Measurements from ENCODE around the gene ATP11C.

GRCh38 chrX:139850968-139851367, 81.9 kb downstream of the ATP11C start:
- no peak for TF ChIP-seq POLR2A (IDR thresholded peaks at IDR 0.05)
- TF ChIP-seq CTCF (IDR thresholded peaks at IDR 0.05) = no peak

Measured in thyroid gland (tissue), 4 donors.